ENCODE data around the gene PSMD1. TPM values are rescaled to one million over a fixed set of nuclear protein-coding genes. Genes with fewer than 3 reads are reported as not detected.
"Not testable (repeated sequence)": the region's sequence is repeated elsewhere in the genome, so short reads cannot be mapped to it uniquely, and the experiment has no call there.

Gene PSMD1
- total RNA-seq, 2 donors from 2014 or later: 47.1 to 73.1 TPM

DNA sequence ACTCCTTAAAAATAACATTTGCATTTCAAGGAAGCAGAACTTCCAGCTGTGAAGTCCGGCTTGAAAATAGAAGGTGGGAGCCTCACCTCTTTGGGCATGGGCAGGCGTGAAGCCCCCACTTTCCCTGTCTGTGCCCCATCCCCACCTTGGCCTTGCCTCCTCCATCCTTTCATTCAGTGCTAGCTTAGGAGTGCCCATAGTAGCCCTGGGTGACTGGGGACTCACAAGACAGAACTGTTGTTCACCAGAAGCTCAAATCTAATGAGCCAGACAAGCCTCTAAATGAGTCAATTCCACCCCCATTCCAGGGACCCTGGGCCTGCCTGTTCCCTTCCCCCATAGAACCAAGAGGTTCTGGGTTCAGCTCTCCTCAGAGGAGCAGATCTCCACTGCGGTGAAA lies 40.7 kb upstream of the PSMD1 start:
- Histone ChIP-seq H3K36me3 (no peaks in the 10 kb centered on the region), H3K27me3 (replicated peaks; ENCODE audit: insufficient read depth) (no peaks in the 10 kb centered on the region), H3K27ac (no peak overlapping the region), H3K4me1 (replicated peaks) (no peaks in the 10 kb centered on the region), H3K9me3 (no peaks in the 10 kb centered on the region), H3K4me3 (no peak overlapping the region)
- DNase-seq (ENCODE audit: low spot score): no peak
- TF ChIP-seq POLR2A (IDR thresholded peaks at IDR 0.05) (no peak), POLR2AphosphoS5 (IDR thresholded peaks at IDR 0.05) (no peak)
- TF ChIP-seq, protein P1, sequence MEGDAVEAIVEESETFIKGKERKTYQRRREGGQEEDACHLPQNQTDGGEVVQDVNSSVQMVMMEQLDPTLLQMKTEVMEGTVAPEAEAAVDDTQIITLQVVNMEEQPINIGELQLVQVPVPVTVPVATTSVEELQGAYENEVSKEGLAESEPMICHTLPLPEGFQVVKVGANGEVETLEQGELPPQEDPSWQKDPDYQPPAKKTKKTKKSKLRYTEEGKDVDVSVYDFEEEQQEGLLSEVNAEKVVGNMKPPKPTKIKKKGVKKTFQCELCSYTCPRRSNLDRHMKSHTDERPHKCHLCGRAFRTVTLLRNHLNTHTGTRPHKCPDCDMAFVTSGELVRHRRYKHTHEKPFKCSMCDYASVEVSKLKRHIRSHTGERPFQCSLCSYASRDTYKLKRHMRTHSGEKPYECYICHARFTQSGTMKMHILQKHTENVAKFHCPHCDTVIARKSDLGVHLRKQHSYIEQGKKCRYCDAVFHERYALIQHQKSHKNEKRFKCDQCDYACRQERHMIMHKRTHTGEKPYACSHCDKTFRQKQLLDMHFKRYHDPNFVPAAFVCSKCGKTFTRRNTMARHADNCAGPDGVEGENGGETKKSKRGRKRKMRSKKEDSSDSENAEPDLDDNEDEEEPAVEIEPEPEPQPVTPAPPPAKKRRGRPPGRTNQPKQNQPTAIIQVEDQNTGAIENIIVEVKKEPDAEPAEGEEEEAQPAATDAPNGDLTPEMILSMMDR (IDR thresholded peaks at IDR 0.05): no peak
- WGBS: 89% methylated on average over 3 of the region's 3 CpGs
- intact Hi-C loops (cut with DNase I): no loop called here

DNA sequence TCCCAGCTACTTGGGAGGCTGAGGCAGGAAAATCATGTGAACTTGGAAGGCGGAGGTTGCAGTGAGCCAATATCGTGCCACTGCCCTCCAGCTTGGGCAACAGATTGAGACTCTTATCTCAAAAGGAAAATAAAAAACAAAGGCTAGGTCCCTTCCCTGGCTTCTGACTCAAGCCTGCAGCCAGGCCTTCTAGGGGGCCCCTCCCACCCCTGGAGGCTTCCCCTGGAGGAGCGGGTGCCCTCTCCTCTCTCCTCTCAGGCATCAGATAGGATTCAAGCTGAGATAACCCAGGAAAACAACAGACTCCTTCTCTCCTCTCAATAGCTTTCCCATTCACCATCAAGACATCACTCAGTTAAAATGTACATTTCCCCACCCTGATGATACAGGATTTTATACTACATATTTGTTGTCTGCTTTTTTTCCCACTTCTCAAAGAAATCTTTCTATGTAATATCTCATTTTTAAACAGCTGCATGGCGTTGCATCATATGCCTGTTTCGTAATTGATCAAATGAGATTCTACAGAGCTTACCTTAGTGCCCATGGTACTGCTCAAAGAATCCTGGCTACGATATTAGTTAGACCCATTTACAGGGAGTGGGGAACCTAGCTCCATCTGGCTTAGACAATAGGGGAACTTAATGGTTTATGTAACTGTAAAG lies 40.0 kb upstream of the PSMD1 start:
- Histone ChIP-seq H3K36me3 (no peaks in the 10 kb centered on the region), H3K4me1 (replicated peaks) (no peaks in the 10 kb centered on the region), H3K9me3 (no peaks in the 10 kb centered on the region), H3K27me3 (replicated peaks; ENCODE audit: insufficient read depth) (no peaks in the 10 kb centered on the region), H3K27ac (no peak overlapping the region), H3K4me3 (no peak overlapping the region)
- intact Hi-C loops (cut with DNase I): no loop called here
- DNase-seq (ENCODE audit: low spot score): no peak
- 77% methylated on average over 6 of the region's 6 CpGs for WGBS
- TF ChIP-seq POLR2AphosphoS5 (IDR thresholded peaks at IDR 0.05) (no peak), POLR2A (IDR thresholded peaks at IDR 0.05) (no peak)
- TF ChIP-seq, protein P1 (IDR thresholded peaks at IDR 0.05): no peak

DNA sequence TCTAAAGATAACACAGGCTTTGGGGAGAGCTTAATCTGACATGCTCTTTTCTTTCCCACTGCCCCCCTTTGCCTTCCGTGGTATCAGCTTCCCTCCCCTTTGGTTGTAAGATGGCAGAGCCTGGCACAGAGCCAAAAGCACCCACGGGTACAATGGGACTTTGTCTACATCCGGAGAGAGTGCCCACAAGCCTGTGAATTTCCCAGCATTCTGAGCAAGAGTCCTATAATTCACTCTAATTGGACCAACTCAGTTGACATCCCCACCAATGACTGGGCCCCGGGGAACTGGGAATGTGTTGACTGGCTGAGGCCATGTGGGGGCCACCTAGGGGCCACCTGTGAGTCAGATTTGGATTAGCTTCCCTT lies 39.5 kb upstream of the PSMD1 start:
- 29% methylated on average over 4 of the region's 4 CpGs for WGBS
- DNase-seq (ENCODE audit: low spot score): no peak
- intact Hi-C loops (cut with DNase I): no loop called here
- Histone ChIP-seq H3K27ac (no peak overlapping the region), H3K9me3 (no peaks in the 10 kb centered on the region), H3K4me1 (replicated peaks) (no peaks in the 10 kb centered on the region), H3K4me3 (no peak overlapping the region), H3K36me3 (no peaks in the 10 kb centered on the region), H3K27me3 (replicated peaks; ENCODE audit: insufficient read depth) (no peaks in the 10 kb centered on the region)
- TF ChIP-seq POLR2A (IDR thresholded peaks at IDR 0.05): no peak
- TF ChIP-seq POLR2AphosphoS5 (IDR thresholded peaks at IDR 0.05): no peak
- TF ChIP-seq, protein P1 (IDR thresholded peaks at IDR 0.05): no peak

DNA sequence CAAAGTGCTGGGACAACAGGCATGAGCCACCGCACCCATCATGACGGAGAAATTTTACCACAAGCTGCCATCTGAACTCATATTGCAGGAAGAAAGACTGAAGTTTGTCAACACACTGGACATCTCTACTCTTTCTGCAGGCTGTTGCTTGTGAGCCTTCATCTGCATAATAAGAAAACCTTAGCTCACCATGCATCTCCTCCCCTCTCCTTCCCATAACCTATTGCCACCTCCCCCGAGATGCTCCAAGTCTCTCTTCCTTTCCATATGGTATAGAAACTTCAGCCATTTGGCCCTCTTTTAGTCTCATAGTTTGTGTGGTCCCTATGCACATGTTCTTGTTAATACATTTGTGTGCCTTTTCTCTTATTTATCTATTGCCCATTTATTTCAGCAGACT lies 38.5 kb upstream of the PSMD1 start:
- H3K4me1 ChIP-seq (replicated peaks): no peaks in the 10 kb centered on the region
- H3K36me3 ChIP-seq: no peaks in the 10 kb centered on the region
- no peak for DNase-seq (ENCODE audit: low spot score)
- H3K27me3 ChIP-seq (replicated peaks; ENCODE audit: insufficient read depth): no peaks in the 10 kb centered on the region
- H3K4me3 ChIP-seq: no peak overlapping the region
- WGBS: 95% methylated on average over 3 of the region's 3 CpGs
- TF ChIP-seq, protein P1 (IDR thresholded peaks at IDR 0.05): no peak
- TF ChIP-seq POLR2AphosphoS5 (IDR thresholded peaks at IDR 0.05): no peak
- TF ChIP-seq POLR2A (IDR thresholded peaks at IDR 0.05): no peak
- no peaks in the 10 kb centered on the region for H3K9me3 ChIP-seq
- H3K27ac ChIP-seq: no peak overlapping the region
- intact Hi-C loops (cut with DNase I): no loop called here

DNA sequence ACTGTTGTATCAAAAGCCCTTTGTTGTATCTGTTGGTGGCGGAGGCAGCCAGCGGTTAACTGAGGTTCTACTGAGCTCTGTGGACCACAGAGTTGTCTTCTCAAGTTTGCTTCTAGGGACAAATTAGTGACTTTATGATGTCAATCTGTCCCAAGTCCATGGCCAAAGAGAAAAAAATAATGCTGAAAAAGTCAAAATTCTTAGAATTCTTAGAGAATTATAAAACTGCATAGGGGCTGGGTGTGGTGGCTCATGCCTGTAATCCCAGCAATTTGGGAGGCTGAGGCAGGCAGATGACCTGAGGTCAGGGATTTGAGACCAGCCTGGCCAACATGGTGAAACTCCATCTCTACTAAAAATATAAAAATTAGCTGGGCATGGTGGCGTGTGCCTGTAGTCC lies 31.6 kb upstream of the PSMD1 start:
- H3K4me3 ChIP-seq; H3K4me1 ChIP-seq (replicated peaks); intact Hi-C loops (cut with DNase I); DNase-seq (ENCODE audit: low spot score); H3K27me3 ChIP-seq (replicated peaks; ENCODE audit: insufficient read depth); H3K27ac ChIP-seq; H3K9me3 ChIP-seq; H3K36me3 ChIP-seq: not testable (repeated sequence)
- 93% methylated on average over 3 of the region's 3 CpGs for WGBS

Measured in prostate gland (tissue), 2 donors.